BJ (cell line): Measurements from ENCODE around the gene ZSCAN18. TPM values are rescaled to one million over a fixed set of nuclear protein-coding genes. Genes with fewer than 3 reads are reported as not detected.
A peak's percentile ranks its signal among the peaks of the same experiment; 100 is the strongest.

ENCODE experiments used
- CTCF ChIA-PET: fragments of 350-600 bp; formaldehyde crosslinking; extraction: SDS; loops from one replicate; lab custom pipeline; 2021; ENCODE audit warnings: antibody characterized with exemption, inconsistent platforms; lab: Yijun Ruan, JAX
- POLR2A ChIA-PET: fragments of 300-600 bp; sonication (Branson Sonifier 250); formaldehyde crosslinking; extraction: SDS; loops from one replicate; lab custom pipeline; 2021; ENCODE audit warnings: antibody characterized with exemption; lab: Charles Lee
- DNase-seq: peaks from one replicate; pipeline ENCODE4 v3.0.0-alpha.2; 2011; ENCODE audit warnings: low read depth
- H3K27me3 ChIP-seq: 2 replicates; pipeline ENCODE4 v1.6.0; 2011; ENCODE audit warnings: low read length; ENCODE audit not compliant: control insufficient read depth, insufficient read depth
- H3K36me3 ChIP-seq: 2 replicates; pipeline ENCODE4 v1.5.1; 2011; ENCODE audit warnings: low read length; ENCODE audit not compliant: control insufficient read depth, insufficient read depth
- H3K4me3 ChIP-seq: 2 replicates; pipeline ENCODE4 v1.5.1; 2011; ENCODE audit warnings: low read depth, mild to moderate bottlenecking, control low read depth, low read length
- polyA plus RNA-seq: library from polyadenylated mRNA; depleted of rRNA; stranded (reverse); fragments of >200 nt; gene quantifications from 2 replicates; pipeline ENCODE4 v1.2.3, GENCODE V29; 2011
- TF ChIP-seq, protein P1 (sequence below): IDR thresholded peaks from 2 replicates; pipeline ENCODE4 v1.5.1; 2011; ENCODE audit warnings: low read depth, mild to moderate bottlenecking, control low read depth, inconsistent platforms, low read length, moderate library complexity; ENCODE audit not compliant: insufficient read depth

Gene ZSCAN18
- polyA plus RNA-seq, 1 experiment = 18.5 TPM

DNA sequence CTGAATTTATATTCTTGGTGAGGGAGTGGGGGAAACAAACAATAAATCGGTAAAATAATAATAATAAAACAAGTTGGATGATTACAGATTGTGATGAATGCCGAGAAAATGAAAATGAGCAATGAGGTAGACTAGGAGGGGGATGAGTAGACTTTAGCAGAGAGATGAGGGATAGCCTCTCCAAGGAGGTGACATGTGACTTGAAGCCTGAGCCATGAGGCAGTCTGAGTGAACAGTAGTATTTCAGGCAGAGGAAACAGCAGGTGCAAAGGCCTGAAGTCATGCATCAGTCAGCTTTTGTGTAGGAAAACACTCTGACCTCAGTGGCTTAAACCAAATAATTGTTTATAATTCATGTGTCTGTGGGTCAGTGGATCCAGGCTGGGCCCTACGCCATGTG, 34.3 kb downstream of the ZSCAN18 start:
- no peak for DNase-seq
- TF ChIP-seq, protein P1, sequence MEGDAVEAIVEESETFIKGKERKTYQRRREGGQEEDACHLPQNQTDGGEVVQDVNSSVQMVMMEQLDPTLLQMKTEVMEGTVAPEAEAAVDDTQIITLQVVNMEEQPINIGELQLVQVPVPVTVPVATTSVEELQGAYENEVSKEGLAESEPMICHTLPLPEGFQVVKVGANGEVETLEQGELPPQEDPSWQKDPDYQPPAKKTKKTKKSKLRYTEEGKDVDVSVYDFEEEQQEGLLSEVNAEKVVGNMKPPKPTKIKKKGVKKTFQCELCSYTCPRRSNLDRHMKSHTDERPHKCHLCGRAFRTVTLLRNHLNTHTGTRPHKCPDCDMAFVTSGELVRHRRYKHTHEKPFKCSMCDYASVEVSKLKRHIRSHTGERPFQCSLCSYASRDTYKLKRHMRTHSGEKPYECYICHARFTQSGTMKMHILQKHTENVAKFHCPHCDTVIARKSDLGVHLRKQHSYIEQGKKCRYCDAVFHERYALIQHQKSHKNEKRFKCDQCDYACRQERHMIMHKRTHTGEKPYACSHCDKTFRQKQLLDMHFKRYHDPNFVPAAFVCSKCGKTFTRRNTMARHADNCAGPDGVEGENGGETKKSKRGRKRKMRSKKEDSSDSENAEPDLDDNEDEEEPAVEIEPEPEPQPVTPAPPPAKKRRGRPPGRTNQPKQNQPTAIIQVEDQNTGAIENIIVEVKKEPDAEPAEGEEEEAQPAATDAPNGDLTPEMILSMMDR = no peak
- Histone ChIP-seq H3K4me3 (no peak overlapping the region), H3K27me3 (no peaks in the 10 kb centered on the region), H3K36me3 (peaks cover 2% of the 10 kb centered on the region; the same call in 1 of the 2 replicates)
- CTCF ChIA-PET = no interaction called here
- POLR2A ChIA-PET = no interaction called here

DNA sequence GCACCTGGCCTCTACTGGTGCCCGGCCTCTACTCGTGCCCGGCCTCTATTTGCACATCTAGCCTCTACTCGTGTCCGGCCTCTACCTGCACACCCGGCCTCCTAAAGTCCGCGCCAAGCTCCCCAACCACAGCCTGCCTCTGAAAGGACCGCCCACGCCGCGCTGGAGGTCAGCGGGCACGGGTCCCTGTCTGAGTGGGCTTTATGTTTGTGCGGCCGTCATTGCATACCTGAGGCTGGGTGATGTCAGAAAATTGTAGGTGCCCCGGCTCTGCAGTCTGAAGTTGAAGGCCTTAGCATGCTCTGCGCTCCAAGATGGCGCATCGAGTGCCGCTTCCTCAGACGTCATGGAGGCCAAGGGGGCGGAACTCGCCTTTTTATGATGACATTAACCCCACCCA, 37.8 kb downstream of the ZSCAN18 start:
- Histone ChIP-seq H3K4me3 (peak overlapping the region; percentile 60; the same call in 1 of the 2 replicates), H3K36me3 (no peaks in the 10 kb centered on the region), H3K27me3 (no peaks in the 10 kb centered on the region)
- CTCF ChIA-PET = no interaction called here
- DNase-seq = no peak
- TF ChIP-seq, protein P1 = no peak
- POLR2A ChIA-PET = no interaction called here

DNA sequence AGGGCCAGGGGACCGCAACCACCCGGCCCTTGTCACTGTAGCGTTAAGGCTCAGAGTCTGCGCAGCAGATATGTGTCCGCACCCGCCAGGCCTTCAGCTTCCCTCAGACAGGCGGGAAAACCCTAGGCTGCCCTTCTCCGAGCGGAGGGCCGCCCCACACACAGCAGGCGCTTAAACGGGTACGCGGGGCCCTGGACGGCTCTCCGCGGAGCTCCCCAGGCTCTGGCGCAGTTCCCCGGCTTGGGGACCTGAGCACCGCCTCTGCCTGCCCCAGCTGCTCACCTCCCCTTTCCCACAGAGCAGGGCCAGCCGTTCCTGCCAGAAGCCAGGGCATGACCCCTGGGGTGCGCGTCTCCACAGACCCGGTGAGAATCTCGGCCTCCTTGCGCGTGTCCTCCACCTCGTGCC, 38.4 kb downstream of the ZSCAN18 start:
- ChIA-PET CTCF (interaction anchor here (1.0 to 1.1 kb wide), 2 partner anchors 37 to 77 kb away, joined by 3 to 4 read pairs; no protein-coding TSS in a partner anchor), POLR2A (no interaction called here)
- no peaks in the 10 kb centered on the region for H3K27me3 ChIP-seq
- H3K4me3 ChIP-seq = peak overlapping the region; percentile 60
- TF ChIP-seq, protein P1 = no peak
- no peaks in the 10 kb centered on the region for H3K36me3 ChIP-seq
- no peak for DNase-seq

DNA sequence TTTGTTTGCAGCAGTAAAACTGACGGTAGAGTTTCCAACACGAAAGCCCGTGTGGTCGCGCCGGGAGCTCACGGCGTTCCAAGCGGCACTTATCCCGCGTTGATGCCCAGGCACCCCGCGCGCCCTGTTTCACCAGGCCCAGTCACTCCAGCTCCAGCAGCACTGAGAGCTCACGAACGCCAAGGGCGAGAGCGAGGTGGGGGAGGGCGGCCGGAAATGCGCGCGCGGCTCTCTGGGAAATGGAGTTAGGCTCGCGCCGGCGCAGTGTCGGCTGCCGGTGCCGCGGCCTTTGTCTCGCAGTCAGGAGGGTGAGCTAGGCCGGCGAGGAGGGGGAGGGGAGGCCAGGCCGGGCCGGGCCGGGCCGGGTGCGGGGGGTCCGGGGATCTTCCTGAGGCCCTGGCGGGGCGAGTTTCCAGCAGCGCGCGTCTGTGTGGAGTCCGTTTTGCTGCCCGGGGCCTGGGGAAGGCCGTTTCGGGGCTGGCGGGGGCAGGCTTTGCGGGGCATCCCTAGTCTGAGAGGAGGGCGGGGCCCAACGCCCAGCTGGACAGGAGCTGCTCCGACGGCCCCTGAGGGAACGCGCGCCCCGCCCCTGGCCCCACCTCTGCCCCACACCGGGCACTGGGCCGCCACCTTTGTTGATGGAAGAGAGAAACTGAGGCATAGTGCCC, 38.9 kb downstream of the ZSCAN18 start, which contains the start of gene ZNF135:
Gene ZNF135, plus strand, starts transcription at position 280 of the 668 bp plus-strand sequence. CDS start 721 bp downstream, outside the sequence.
- POLR2A ChIA-PET = no interaction called here
- CTCF ChIA-PET = interaction anchor here (1.0 to 1.1 kb wide), 2 partner anchors 37 to 77 kb away, joined by 3 to 4 read pairs; no protein-coding TSS in a partner anchor

DNA sequence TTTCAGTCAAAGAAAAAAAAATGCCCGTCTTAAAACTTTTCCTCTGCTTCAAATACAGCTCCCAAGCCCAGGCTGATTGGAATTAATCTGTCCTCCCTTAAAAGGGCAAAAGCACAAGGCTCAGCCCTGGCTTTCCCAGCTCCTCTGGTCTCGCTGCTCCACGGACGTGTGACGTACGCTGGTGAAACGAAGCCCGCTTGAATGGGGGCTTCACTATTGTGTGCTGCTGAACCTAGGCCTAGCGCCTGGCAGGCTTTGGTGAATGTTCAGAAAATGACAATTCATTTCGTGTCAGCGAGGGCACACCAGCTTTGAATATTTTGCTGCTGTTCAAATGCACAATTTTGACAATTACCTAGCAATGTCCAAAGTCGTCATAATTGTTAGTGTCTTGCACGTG, 39.6 kb downstream of the ZSCAN18 start:
- CTCF ChIA-PET = no interaction called here

More for the DNA sequence above, 38.9 kb downstream of the ZSCAN18 start, which contains the start of gene ZNF135:
- peak within 1 kb of the TSS; percentile 60 for H3K4me3 ChIP-seq
- no peaks in the 10 kb centered on the region for H3K27me3 ChIP-seq
- TF ChIP-seq, protein P1 = no peak
- H3K36me3 ChIP-seq = no peaks in the 10 kb centered on the region
- DNase-seq = peak; percentile 35

More for the DNA sequence above, 39.6 kb downstream of the ZSCAN18 start:
- no peak for DNase-seq
- no peaks in the 10 kb centered on the region for H3K27me3 ChIP-seq
- H3K4me3 ChIP-seq = no peak overlapping the region; the same call in 1 of the 2 replicates
- H3K36me3 ChIP-seq = no peaks in the 10 kb centered on the region
- POLR2A ChIA-PET = no interaction called here
- TF ChIP-seq, protein P1 = no peak
